Stomach (tissue), 4 donors: ENCODE data around the gene EHMT2.

Source experiments
- POLR2A ChIP-seq, 4 donors: fragments of 450-650 bp; IDR thresholded peaks; one replicate each; pipeline ENCODE4 v1.6.1; 2016; ENCODE audit warnings: antibody characterized with exemption in 4 of 4, control low read depth in 2 of 4, mild to moderate bottlenecking in 1 of 4, moderate library complexity in 1 of 4
- POLR2AphosphoS5 ChIP-seq, 3 donors: sonication (generic); formaldehyde crosslinking; IDR thresholded peaks; one replicate each; pipeline ENCODE4 v1.6.1; 2016; ENCODE audit warnings: antibody characterized with exemption in 3 of 3

- no peak for TF ChIP-seq POLR2A (IDR thresholded peaks at IDR 0.05)
- TF ChIP-seq POLR2AphosphoS5 (IDR thresholded peaks at IDR 0.05) = no peak
These were observed 37.5 kb upstream of the EHMT2 start for GRCh38 chr6:31935021-31935420.
